ENCODE results near the gene SCARF2.

DNA sequence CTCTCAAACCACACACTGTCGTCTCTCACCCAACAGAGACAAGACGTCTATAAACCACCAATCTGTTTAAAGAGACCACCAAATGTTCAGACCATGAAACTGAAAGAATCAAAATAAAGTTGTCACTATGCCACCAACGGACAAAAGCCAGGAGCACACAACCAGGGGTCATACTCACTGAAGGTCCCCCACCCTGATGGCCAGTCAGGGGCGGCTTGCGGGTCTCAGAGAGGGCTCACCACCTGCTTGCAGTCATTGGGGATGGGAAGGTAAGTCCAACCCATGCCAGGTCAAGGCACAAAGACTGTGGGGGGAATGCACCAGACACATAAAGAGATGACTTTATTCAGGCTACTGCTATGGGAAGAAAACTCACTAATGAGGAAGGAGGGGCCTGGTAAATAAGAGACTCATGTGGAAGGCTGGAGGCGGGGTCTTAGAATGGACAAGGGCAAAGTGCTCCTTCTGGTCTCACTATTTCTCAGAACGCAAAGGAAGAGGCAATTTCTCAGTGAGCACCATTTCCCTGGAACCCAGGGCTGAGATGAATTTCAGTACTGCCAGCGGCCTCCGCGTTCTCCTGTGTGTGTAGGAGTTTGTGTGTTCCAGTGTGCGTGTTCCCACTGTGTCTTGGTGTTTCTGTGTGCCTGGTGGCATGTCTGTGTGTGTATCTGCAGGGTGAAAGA lies 17.3 kb downstream of the SCARF2 start:
- no peak for TF ChIP-seq POLR2A (IDR thresholded peaks at IDR 0.05)
- TF ChIP-seq, protein P1, sequence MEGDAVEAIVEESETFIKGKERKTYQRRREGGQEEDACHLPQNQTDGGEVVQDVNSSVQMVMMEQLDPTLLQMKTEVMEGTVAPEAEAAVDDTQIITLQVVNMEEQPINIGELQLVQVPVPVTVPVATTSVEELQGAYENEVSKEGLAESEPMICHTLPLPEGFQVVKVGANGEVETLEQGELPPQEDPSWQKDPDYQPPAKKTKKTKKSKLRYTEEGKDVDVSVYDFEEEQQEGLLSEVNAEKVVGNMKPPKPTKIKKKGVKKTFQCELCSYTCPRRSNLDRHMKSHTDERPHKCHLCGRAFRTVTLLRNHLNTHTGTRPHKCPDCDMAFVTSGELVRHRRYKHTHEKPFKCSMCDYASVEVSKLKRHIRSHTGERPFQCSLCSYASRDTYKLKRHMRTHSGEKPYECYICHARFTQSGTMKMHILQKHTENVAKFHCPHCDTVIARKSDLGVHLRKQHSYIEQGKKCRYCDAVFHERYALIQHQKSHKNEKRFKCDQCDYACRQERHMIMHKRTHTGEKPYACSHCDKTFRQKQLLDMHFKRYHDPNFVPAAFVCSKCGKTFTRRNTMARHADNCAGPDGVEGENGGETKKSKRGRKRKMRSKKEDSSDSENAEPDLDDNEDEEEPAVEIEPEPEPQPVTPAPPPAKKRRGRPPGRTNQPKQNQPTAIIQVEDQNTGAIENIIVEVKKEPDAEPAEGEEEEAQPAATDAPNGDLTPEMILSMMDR (IDR thresholded peaks at IDR 0.05), result no peak

Measured in lower leg skin (tissue), 3 donors.